ENCODE results near the gene CABLES1.

DNA sequence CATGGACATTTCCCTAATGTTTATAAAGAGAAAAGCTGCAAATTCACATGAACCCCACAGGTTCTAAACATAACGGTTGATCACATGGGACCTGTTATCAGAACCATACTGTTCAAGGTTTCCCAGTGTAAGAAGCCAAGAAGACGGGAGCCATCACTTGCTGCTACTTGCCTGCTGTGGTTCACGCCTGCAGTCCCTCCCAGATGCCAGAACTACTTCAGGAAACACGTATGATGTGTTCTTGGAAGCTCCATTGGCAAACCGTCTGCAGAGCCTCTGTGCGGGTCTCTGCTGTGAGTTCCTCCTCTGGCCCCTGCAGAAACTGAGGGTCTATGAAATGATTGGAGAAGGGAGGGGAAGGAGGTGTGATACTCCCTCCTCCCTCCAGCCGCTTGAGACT, 75.2 kb downstream of the CABLES1 start:
- TF ChIP-seq CTCF (IDR thresholded peaks at IDR 0.05) (no peak), POLR2A (IDR thresholded peaks at IDR 0.05) (no peak), POLR2AphosphoS5 (IDR thresholded peaks at IDR 0.05) (no peak)

All from transverse colon (tissue), 4 donors.